Stomach (tissue), 4 donors: Measurements from ENCODE around the gene RMND5A.

ENCODE experiments used
- CTCF ChIP-seq, 7 experiments: fragments of 450-650 bp in 4 of 7; fragments of 200-600 bp in 3 of 7; sonication (generic) in 3 of 7; IDR thresholded peaks; one replicate each; pipeline ENCODE4 v1.5.1; 2016 to 2019; ENCODE audit warnings: antibody characterized with exemption in 7 of 7, control low read depth in 2 of 7, mild to moderate bottlenecking in 1 of 7
- POLR2A ChIP-seq, 4 donors: fragments of 450-650 bp; IDR thresholded peaks; one replicate each; pipeline ENCODE4 v1.6.1; 2016; ENCODE audit warnings: antibody characterized with exemption in 4 of 4, control low read depth in 2 of 4, mild to moderate bottlenecking in 1 of 4, moderate library complexity in 1 of 4
- POLR2AphosphoS5 ChIP-seq, 3 donors: sonication (generic); formaldehyde crosslinking; IDR thresholded peaks; one replicate each; pipeline ENCODE4 v1.6.1; 2016; ENCODE audit warnings: antibody characterized with exemption in 3 of 3

- TF ChIP-seq CTCF (IDR thresholded peaks at IDR 0.05) (no peak), POLR2A (IDR thresholded peaks at IDR 0.05) (no peak), POLR2AphosphoS5 (IDR thresholded peaks at IDR 0.05) (no peak)
Observed at GRCh38 chr2:86746939-86747338, 26.8 kb downstream of the RMND5A start.
